GM18526 (cell line): ENCODE data around the gene SLC35F3.

ENCODE experiments used
- POLR2A ChIP-seq: IDR thresholded peaks from 3 replicates; pipeline ENCODE4 v1.6.1; 2011; ENCODE audit not compliant: insufficient read length; ENCODE audit errors: extremely low read depth

Gene SLC35F3

GRCh38 chr1:234295626-234296025, 391.1 kb downstream of the SLC35F3 start:
- no peak for TF ChIP-seq POLR2A

GRCh38 chr1:234296496-234296895, 392.0 kb downstream of the SLC35F3 start:
- TF ChIP-seq POLR2A, result no peak

- no peak for TF ChIP-seq POLR2A
These were observed 393.2 kb downstream of the SLC35F3 start for GRCh38 chr1:234297668-234298067.

- no peak for TF ChIP-seq POLR2A
These were observed 395.6 kb downstream of the SLC35F3 start for GRCh38 chr1:234300096-234300495.

- TF ChIP-seq POLR2A, result no peak
These were observed 398.0 kb downstream of the SLC35F3 start for GRCh38 chr1:234302354-234302962.

- TF ChIP-seq POLR2A, result no peak
These were observed 398.8 kb downstream of the SLC35F3 start for GRCh38 chr1:234303231-234303630.

- no peak for TF ChIP-seq POLR2A
These were observed 403.2 kb downstream of the SLC35F3 start for GRCh38 chr1:234307726-234308125.

GRCh38 chr1:234309243-234309597, 404.7 kb downstream of the SLC35F3 start:
- TF ChIP-seq POLR2A, result no peak

- no peak for TF ChIP-seq POLR2A
These were observed 405.4 kb downstream of the SLC35F3 start for GRCh38 chr1:234309598-234310459.

- TF ChIP-seq POLR2A, result no peak
These were observed 406.0 kb downstream of the SLC35F3 start for GRCh38 chr1:234310460-234310817.

- no peak for TF ChIP-seq POLR2A
These were observed 406.9 kb downstream of the SLC35F3 start for GRCh38 chr1:234311414-234311813.

GRCh38 chr1:234313171-234313570, 408.7 kb downstream of the SLC35F3 start:
- TF ChIP-seq POLR2A, result no peak

GRCh38 chr1:234315091-234315541, 410.6 kb downstream of the SLC35F3 start:
- TF ChIP-seq POLR2A, result no peak

- no peak for TF ChIP-seq POLR2A
These were observed 411.1 kb downstream of the SLC35F3 start for GRCh38 chr1:234315588-234315987.

GRCh38 chr1:234316486-234316885, 412.0 kb downstream of the SLC35F3 start:
- TF ChIP-seq POLR2A, result no peak

- no peak for TF ChIP-seq POLR2A
These were observed 412.5 kb downstream of the SLC35F3 start for GRCh38 chr1:234316937-234317336.
